Measurements from ENCODE around the gene CBY2. TPM values are rescaled to one million over a fixed set of nuclear protein-coding genes. Genes with fewer than 3 reads are reported as not detected.
"Not testable (repeated sequence)": the region's sequence is repeated elsewhere in the genome, so short reads cannot be mapped to it uniquely, and the experiment has no call there.

CBY2 gene
- total and polyA plus RNA-seq, 10 of the 15 experiments (the other 5 are each of a cell fraction or from before 2014, with no cell fraction given) = 0.08 to 0.64 (median 0.23) TPM; not detected in 6

GRCh38 chr13:45660458-45660857 is 41.7 kb upstream of the CBY2 start:
- TF ChIP-seq SPI1 (IDR thresholded peaks at IDR 0.05; ENCODE audit: borderline replicate concordance, insufficient read depth, low read depth, low read length) = peak; percentile 61; the same call in 1 of the 2 replicates
- H4K20me1 ChIP-seq (ENCODE audit: control insufficient read depth, insufficient read depth); H3K4me2 ChIP-seq (ENCODE audit: control insufficient read depth, insufficient read depth); H3K9ac ChIP-seq (ENCODE audit: control insufficient read depth, insufficient read depth, low read length); POLR2A ChIA-PET; H3K9me3 ChIP-seq (replicated peaks; ENCODE audit: control insufficient read depth, insufficient read depth, low read length); H3K27me3 ChIP-seq (replicated peaks in 1 of 2; ENCODE audit: control insufficient read depth in 2 of 2, insufficient read depth in 2 of 2, low read length in 1 of 2); H3K4me3 ChIP-seq; H2AFZ ChIP-seq (ENCODE audit: control insufficient read depth, low read depth, low read length); H3K36me3 ChIP-seq (ENCODE audit: control insufficient read depth in 2 of 2, insufficient read depth in 2 of 2, low read length in 1 of 2); CTCF ChIA-PET; in situ Hi-C loops (cut with MboI); SMC1A ChIA-PET (ENCODE audit: uncharacterized antibody, unreplicated experiment); FAIRE-seq; intact Hi-C loops (cut with micrococcal nuclease; ENCODE audit: unreplicated experiment); RAD21 ChIA-PET (ENCODE audit: unreplicated experiment); H3K79me2 ChIP-seq (ENCODE audit: control insufficient read depth, insufficient read depth, low read length); H3K27ac ChIP-seq (ENCODE audit: control insufficient read depth, insufficient read depth); BruUV-seq (replicated peaks); H3K4me1 ChIP-seq (ENCODE audit: control insufficient read depth, insufficient read depth, low read length): not testable (repeated sequence)
- peak; percentile 28 for DNase-seq (ENCODE audit: low read depth, low spot score)
- ATAC-seq = peak; percentile 71
- WGBS (ENCODE audit: insufficient coverage, insufficient replicate concordance, low lambda C conversion rate, missing lambda C conversion rate) = 0% methylated on average over 1 of the region's 1 CpG

GRCh38 chr13:45662162-45662561 is 40.0 kb upstream of the CBY2 start:
- ChIA-PET SMC1A (ENCODE audit: uncharacterized antibody, unreplicated experiment) (no interaction called here), POLR2A (no interaction called here), CTCF (no interaction called here), RAD21 (ENCODE audit: unreplicated experiment) (no interaction called here)
- Histone ChIP-seq H3K36me3 (ENCODE audit: control insufficient read depth in 2 of 2, insufficient read depth in 2 of 2, low read length in 1 of 2) (no peaks in the 10 kb centered on the region), H3K79me2 (ENCODE audit: control insufficient read depth, insufficient read depth, low read length) (no peaks in the 10 kb centered on the region), H3K27me3 (replicated peaks in 1 of 2; ENCODE audit: control insufficient read depth in 2 of 2, insufficient read depth in 2 of 2, low read length in 1 of 2) (no peaks in the 10 kb centered on the region), H3K9me3 (replicated peaks; ENCODE audit: control insufficient read depth, insufficient read depth, low read length) (no peaks in the 10 kb centered on the region; the same call in 1 of the 3 replicates), H3K9ac (ENCODE audit: control insufficient read depth, insufficient read depth, low read length) (no peak overlapping the region), H3K4me3 (no peak overlapping the region), H3K4me2 (ENCODE audit: control insufficient read depth, insufficient read depth) (no peak overlapping the region), H4K20me1 (ENCODE audit: control insufficient read depth, insufficient read depth) (no peaks in the 10 kb centered on the region), H2AFZ (ENCODE audit: control insufficient read depth, low read depth, low read length) (no peak overlapping the region), H3K4me1 (ENCODE audit: control insufficient read depth, insufficient read depth, low read length) (no peaks in the 10 kb centered on the region), H3K27ac (ENCODE audit: control insufficient read depth, insufficient read depth) (no peak overlapping the region)
- FAIRE-seq (peak; percentile 54), ATAC-seq (no peak), DNase-seq (ENCODE audit: low read depth, low spot score) (no peak)
- in situ Hi-C loops (cut with MboI) = no loop called here
- intact Hi-C loops (cut with micrococcal nuclease; ENCODE audit: unreplicated experiment) = no loop called here
- 5% methylated on average over 1 of the region's 1 CpG for WGBS (ENCODE audit: insufficient coverage, insufficient replicate concordance, low lambda C conversion rate, missing lambda C conversion rate)
- BruUV-seq (replicated peaks) = no TSS peak
- no peak for TF ChIP-seq ZSCAN29 (IDR thresholded peaks at IDR 0.05)
- no peak for TF ChIP-seq IRF3 (IDR thresholded peaks at IDR 0.05)
- no peak for TF ChIP-seq SMC3 (IDR thresholded peaks at IDR 0.05; ENCODE audit: borderline replicate concordance, low read length)
- TF ChIP-seq BHLHE40 (IDR thresholded peaks at IDR 0.05; ENCODE audit: borderline replicate concordance in 1 of 2, low read depth in 2 of 2, low read length in 1 of 2) = no peak
- TF ChIP-seq CREM (IDR thresholded peaks at IDR 0.05; ENCODE audit: low read depth) = no peak
- TF ChIP-seq JUNB (IDR thresholded peaks at IDR 0.05) = no peak
- no peak for TF ChIP-seq ZNF687 (IDR thresholded peaks at IDR 0.05)
- no peak for TF ChIP-seq NR2F1 (conservative IDR thresholded peaks at IDR 0.05)

Data from GM12878 (cell line).